ENCODE measurements around the gene CSAG2.
"Not testable (repeated sequence)": the region's sequence is repeated elsewhere in the genome, so short reads cannot be mapped to it uniquely, and the experiment has no call there.

CSAG2 gene, protein sequence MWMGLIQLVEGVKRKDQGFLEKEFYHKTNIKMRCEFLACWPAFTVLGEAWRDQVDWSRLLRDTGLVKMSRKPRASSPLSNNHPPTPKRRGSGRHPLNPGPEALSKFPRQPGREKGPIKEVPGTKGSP

DNA sequence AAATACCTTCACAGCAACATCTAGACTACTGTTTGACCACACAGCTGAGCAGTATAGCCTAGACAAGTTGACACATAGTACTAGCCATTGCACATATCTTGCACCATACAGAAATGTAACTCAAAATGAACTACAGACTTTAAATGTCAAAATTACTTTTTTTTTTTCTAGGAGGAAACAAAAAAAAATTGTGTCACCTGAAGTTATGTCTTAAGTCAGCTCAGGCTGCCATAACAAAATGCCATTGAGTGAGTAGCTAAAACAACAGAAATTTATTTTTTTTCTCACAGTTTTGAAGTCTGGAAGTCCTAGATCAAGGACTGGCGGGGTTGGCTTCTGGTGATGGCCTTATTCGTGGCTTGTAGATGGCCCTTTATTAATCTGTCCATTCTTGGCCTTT is at the start of gene CSAG2:
CSAG2 (minus strand) TSS at position 101 of the 400 bp plus-strand sequence. CDS start 161 bp downstream, outside the sequence.
- DNase-seq (ENCODE audit: low read depth) = not testable (repeated sequence)

DNA sequence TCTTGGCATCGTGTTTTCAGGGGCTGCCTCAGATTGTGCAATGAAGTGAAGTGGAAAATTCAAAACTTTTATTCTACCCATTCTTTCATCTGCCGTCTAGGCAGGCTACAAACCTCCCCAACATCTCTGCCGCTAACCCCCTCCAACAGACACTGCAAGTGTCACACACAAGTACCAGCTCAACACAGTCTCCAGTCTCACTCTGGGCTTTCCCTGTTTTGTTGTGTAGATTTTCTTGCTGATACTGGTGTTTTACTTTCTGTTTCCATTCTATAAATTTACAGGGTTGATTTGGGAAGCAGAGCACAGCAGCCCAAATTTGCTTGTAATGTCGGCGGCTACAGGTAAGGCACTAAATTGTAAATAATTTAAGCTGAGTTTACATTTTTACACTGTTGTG is 45.8 kb upstream of the CSAG2 start:
- DNase-seq (ENCODE audit: low read depth) = not testable (repeated sequence)

DNA sequence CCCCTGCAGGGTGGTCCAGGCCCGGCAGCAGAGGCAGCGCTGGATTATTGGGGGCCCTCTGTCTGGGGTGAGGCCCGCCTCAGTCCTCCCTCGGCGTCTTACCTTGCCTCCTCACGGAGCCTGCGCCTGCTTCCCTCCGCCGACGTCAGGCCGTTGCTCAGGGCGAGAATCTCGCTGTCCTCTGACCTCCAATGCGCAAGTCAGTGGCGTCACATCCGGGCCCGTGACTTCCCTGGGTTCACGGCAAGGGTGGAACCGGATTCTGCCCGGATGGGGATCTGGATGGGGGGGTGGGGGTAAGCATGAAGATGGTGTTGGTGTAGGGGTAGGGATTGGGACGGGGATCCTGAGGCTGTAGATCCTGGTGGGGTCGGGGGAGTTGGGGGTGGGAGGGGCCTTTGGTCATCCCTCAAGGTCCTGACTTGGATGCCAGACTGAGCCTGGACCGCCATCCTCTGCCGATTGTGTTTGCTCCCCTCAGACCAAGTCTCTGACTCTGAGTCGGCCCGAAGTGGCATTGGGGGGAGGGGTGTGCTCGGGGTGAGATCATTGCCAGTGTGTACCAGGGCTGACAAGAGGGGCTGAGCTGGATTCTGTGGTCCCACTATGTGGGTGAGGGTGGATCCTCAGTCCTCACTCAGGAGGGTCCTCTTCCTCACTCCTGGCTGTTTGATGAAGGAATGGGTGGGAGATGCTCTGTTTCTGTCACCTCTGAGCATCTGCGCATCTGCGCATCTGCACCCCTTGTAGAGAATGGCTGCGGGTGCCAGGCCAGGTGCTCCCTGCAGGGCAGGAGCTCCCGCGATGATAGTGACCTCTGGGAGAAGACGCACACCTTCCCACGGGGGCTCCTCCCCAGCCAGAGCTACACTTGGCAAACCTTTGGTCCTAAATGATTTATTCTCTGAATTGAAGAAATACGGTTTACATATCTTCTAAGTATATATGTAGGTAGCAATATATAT is 44.9 kb upstream of the CSAG2 start, which contains the start of gene MAGEA2:
MAGEA2 (minus strand) TSS at position 157 of the 965 bp plus-strand sequence. CDS start 2,479 bp downstream, outside the sequence.
- DNase-seq (ENCODE audit: low read depth) = not testable (repeated sequence)

DNA sequence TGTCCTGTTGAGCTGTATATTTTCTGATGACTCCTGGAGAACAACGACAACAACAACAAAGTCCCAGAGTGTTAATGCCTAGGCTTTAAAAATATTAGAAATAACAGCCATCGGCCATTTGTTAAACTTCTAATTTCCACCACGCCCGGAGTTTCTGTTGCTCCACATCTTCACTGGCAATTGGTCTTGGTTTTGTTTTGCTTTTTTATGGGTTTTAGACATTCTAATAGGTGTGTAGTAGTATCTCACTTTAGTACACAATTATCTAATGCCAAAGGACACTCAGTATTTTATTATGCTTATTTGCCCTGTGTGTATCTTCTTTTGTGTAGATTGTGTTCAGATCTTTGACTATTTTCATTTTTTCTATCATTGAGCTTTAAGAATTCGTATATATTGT is 29.5 kb upstream of the CSAG2 start:
- no peak for DNase-seq (ENCODE audit: low read depth)

DNA sequence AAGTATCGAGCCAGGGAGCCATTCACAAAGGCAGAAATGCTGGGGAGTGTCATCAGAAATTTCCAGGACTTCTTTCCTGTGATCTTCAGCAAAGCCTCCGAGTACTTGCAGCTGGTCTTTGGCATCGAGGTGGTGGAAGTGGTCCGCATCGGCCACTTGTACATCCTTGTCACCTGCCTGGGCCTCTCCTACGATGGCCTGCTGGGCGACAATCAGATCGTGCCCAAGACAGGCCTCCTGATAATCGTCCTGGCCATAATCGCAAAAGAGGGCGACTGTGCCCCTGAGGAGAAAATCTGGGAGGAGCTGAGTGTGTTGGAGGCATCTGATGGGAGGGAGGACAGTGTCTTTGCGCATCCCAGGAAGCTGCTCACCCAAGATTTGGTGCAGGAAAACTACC is 27.5 kb upstream of the CSAG2 start:
- DNase-seq (ENCODE audit: low read depth) = not testable (repeated sequence)

DNA sequence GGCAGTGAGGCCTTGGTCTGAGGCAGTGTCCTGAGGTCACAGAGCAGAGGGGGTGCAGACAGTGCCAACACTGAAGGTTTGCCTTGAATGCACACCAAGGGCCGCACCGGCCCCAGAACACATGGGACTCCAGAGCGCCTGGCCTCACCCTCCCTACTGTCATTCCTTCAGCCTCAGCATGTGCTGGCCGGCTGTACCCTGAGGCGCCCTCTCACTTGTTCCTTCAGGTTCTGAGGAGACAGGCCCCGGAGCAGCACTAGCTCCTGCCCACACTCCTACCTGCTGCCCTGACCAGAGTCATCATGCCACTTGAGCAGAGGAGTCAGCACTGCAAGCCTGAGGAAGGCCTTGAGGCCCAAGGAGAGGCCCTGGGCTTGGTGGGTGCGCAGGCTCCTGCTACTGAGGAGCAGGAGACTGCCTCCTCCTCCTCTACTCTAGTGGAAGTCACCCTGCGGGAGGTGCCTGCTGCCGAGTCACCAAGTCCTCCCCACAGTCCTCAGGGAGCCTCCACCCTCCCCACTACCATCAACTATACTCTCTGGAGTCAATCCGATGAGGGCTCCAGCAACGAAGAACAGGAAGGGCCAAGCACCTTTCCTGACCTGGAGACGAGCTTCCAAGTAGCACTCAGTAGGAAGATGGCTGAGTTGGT is 26.9 kb upstream of the CSAG2 start:
- no peak for DNase-seq (ENCODE audit: low read depth)

DNA sequence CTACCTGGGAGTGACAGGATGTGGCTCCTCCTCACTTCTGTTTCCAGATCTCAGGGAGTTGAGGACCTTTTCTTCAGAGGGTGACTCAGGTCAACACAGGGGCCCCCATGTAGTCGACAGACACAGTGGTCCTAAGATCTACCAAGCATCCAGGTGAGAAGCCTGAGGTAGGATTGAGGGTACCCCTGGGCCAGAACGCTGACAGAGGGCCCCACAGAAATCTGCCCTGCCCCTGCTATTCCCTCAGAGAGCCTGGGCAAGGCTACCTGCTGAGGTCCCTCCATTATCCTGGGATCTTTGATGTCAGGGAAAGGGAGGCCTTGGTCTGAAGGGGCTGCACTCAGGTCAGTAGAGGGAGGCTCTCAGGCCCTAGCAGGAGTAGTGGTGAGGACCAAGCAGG is 26.0 kb upstream of the CSAG2 start:
- DNase-seq (ENCODE audit: low read depth) = no peak

DNA sequence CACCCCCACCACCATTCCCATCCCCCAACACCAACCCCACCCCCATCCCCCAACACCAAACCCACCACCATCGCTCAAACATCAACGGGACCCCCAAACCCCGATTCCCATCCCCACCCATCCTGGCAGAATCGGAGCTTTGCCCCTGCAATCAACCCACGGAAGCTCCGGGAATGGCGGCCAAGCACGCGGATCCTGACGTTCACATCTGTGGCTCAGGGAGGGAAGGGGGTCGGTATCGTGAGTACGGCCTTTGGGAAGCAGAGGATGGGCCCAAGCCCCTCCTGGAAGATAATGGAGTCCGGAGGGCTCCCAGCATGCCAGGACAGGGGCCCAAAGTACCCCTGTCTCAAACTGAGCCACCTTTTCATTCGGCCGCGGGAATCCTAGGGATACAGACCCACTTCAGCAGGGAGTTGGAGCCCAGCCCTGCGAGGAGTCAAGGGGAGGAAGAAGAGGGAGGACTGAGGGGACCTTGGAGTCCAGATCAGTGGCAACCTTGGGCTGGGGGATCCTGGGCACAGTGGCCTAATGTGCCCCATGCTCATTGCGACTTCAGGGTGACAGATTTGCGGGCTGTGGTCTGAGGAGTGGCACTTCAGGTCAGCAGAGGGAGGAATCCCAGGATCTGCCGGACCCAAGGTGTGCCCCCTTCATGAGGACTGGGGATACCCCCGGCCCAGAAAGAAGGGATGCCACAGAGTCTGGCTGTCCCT is 25.2 kb upstream of the CSAG2 start:
- DNase-seq (ENCODE audit: low read depth) = not testable (repeated sequence)

DNA sequence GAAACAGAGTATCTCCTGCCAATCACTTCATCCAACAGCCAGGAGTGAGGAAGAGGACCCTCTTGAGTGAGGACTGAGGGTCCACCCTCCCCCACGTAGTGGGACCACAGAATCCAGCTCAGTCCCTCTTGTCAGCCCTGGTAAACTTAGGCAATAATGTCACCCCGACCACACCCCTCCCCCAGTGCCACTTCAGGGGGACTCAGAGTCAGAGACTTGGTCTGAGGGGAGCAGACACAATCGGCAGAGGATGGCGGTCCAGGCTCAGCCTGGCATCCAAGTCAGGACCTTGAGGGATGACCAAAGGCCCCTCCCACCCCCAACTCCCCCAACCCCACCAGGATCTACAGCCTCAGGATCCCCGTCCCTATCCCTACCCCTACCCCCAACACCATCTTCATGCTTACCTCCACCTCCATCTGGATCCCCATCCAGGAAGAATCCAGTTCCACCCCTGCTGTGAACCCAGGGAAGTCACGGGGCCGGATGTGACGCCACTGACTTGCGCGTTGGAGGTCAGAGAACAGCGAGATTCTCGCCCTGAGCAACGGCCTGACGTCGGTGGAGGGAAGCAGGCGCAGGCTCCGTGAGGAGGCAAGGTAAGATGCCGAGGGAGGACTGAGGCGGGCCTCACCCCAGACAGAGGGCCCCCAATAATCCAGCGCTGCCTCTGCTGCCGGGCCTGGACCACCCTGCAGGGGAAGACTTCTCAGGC is 24.3 kb upstream of the CSAG2 start, which contains the start of the genes CSAG1 and MAGEA12:
CSAG1 (minus strand) TSS at position 461 of the 715 bp plus-strand sequence. CDS start 1,261 bp downstream, outside the sequence.
MAGEA12 (plus strand) TSS at position 497 of the 715 bp plus-strand sequence. CDS start 2,405 bp downstream, outside the sequence.
- DNase-seq (ENCODE audit: low read depth) = peak; percentile 46

DNA sequence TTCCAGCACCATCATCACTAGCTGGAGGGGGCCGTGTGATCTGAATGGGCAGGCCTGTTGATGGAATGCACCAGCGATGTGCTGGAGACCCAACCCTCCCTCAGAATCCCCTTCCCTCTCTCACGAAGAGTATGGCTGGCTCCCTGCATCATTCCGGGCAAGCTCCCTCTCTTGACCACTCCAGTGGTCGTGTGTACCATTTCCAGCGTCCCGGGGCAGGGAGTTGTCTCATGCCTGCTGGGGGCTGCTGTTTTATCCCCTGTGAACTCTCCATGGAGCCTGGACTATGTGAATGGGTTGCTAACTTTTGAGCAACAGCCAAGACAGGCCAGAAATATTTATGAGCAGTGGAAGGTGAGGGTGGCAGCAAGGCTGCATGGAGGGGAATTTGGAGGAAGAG is 16.3 kb upstream of the CSAG2 start:
- DNase-seq (ENCODE audit: low read depth) = no peak

DNA sequence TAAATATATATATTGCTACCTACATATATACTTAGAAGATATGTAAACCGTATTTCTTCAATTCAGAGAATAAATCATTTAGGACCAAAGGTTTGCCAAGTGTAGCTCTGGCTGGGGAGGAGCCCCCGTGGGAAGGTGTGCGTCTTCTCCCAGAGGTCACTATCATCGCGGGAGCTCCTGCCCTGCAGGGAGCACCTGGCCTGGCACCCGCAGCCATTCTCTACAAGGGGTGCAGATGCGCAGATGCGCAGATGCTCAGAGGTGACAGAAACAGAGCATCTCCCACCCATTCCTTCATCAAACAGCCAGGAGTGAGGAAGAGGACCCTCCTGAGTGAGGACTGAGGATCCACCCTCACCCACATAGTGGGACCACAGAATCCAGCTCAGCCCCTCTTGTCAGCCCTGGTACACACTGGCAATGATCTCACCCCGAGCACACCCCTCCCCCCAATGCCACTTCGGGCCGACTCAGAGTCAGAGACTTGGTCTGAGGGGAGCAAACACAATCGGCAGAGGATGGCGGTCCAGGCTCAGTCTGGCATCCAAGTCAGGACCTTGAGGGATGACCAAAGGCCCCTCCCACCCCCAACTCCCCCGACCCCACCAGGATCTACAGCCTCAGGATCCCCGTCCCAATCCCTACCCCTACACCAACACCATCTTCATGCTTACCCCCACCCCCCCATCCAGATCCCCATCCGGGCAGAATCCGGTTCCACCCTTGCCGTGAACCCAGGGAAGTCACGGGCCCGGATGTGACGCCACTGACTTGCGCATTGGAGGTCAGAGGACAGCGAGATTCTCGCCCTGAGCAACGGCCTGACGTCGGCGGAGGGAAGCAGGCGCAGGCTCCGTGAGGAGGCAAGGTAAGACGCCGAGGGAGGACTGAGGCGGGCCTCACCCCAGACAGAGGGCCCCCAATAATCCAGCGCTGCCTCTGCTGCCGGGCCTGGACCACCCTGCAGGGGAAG is 5.0 kb upstream of the CSAG2 start, which contains the start of gene MAGEA2B:
MAGEA2B (plus strand) TSS at position 814 of the 973 bp plus-strand sequence. CDS start 2,479 bp downstream, outside the sequence.
- DNase-seq (ENCODE audit: low read depth) = not testable (repeated sequence)

DNA sequence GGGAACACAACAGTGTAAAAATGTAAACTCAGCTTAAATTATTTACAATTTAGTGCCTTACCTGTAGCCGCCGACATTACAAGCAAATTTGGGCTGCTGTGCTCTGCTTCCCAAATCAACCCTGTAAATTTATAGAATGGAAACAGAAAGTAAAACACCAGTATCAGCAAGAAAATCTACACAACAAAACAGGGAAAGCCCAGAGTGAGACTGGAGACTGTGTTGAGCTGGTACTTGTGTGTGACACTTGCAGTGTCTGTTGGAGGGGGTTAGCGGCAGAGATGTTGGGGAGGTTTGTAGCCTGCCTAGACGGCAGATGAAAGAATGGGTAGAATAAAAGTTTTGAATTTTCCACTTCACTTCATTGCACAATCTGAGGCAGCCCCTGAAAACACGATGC is 4.1 kb upstream of the CSAG2 start:
- DNase-seq (ENCODE audit: low read depth) = not testable (repeated sequence)

DNA sequence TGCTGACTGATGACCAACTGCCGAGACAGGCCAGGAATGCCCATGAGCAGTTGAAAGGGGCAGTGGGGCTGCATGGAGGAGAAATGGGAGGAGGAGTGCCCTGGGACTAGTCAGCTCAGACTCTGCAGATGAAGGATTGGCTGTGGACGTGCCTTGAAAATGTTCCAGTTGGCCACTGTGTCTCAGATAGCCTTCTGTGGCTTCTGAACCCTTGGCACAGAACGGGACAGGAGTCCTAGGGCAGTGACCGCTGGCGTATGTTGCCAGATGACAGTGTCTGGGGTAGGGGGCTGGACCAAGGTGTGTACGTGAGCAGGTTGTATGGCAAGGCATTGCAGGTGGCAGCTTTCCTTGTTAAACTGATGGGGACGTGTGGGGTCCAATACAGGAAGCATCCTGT is 2.6 kb downstream of the CSAG2 start:
- DNase-seq (ENCODE audit: low read depth) = not testable (repeated sequence)

DNA sequence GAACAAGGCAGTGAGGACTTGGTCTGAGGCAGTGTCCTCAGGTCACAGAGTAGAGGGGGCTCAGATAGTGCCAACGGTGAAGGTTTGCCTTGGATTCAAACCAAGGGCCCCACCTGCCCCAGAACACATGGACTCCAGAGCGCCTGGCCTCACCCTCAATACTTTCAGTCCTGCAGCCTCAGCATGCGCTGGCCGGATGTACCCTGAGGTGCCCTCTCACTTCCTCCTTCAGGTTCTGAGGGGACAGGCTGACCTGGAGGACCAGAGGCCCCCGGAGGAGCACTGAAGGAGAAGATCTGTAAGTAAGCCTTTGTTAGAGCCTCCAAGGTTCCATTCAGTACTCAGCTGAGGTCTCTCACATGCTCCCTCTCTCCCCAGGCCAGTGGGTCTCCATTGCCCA is 8.7 kb downstream of the CSAG2 start:
- not testable (repeated sequence) for DNase-seq (ENCODE audit: low read depth)

DNA sequence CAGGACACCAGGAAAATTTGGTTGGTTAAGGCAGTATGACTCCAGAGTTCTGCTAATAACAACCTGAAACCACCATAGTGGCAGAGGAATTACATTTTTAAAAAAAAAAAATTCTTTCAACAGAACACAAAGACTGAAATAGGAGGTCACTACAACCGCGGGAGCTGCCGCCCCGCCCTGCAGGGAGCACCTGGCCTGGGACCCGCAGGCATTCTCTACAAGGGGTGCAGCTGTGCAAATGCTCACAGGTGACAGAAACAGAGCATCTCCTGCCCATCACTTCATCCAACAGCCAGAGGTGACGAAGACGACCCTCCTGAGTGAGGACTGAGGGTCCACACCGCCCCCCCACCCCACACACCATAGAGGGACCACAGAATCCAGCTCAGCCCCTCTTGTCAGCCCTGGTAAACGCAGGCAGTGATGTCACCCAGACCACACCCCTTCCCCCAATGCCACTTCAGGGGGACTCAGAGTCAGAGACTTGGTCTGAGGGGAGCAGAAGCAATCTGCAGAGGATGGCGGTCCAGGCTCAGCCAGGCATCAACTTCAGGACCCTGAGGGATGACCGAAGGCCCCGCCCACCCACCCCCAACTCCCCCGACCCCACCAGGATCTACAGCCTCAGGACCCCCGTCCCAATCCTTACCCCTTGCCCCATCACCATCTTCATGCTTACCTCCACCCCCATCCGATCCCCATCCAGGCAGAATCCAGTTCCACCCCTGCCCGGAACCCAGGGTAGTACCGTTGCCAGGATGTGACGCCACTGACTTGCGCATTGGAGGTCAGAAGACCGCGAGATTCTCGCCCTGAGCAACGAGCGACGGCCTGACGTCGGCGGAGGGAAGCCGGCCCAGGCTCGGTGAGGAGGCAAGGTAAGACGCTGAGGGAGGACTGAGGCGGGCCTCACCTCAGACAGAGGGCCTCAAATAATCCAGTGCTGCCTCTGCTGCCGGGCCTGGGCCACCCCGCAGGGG is 10.8 kb downstream of the CSAG2 start, which contains the start of gene MAGEA3:
MAGEA3 (plus strand) TSS at position 843 of the 980 bp plus-strand sequence. CDS start 2,039 bp downstream, outside the sequence.
- DNase-seq (ENCODE audit: low read depth) = not testable (repeated sequence)

DNA sequence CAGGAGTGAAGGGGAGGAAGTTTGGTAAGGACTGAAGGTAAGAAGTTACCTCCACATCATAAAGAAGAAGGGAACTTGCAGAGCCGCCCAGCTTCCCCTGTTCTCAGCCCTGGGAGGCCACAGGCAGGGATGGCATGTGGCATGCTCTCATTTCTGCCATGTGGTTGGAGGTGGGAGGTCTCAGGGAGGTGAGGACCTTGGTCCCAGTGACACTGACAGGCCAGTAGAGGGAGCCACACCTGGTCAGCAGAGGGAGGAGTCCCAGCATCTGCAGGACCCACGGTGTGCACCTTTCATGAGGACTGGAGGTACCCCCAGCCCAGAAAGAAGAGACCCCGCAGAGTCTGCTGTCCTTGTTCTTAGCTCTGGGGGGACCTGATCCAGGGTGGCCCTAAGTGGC is 28.1 kb downstream of the CSAG2 start:
- not testable (repeated sequence) for DNase-seq (ENCODE audit: low read depth)

DNA sequence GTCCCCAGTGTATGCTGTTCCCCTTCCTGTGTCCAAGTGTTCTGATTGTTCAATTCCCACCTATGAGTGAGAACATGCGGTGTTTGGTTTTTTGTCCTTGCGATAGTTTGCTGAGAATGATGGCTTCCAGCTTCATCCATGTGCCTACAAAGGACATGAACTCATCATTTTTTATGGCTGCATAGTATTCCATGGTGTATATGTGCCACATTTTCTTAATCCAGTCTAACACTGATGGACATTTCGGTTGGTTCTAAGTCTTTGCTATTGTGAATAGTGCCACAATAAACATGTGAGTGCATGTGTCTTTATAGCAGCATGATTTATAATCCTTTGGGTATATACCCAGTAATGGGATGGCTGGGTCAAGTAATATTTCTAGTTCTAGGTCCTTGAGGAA is 34.4 kb downstream of the CSAG2 start:
- DNase-seq (ENCODE audit: low read depth) = not testable (repeated sequence)

DNA sequence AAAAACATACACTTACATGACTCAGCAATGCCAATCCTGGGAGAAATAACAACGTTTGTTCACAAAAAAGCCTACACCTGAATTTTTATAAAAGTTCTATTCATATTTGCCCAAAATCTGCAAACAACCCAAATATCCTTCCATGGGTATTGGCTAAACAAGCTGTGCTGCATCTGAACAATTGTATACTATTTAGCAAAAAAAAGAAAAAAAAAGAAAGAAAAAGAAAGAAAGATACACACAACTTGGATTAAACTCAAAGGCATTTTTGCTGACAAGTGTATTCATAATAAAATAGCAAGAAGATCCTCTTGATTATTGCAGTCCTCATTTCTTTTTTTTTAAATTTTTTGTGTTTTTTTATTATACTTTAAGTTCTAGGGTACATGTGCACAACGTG is 34.9 kb downstream of the CSAG2 start:
- no peak for DNase-seq (ENCODE audit: low read depth)
